Gastroesophageal sphincter (tissue), 3 donors: ENCODE results near the gene VDAC1.

ENCODE experiments used
- CTCF ChIP-seq, 4 experiments: fragments of 200-600 bp in 2 of 4; fragments of 450-650 bp in 2 of 4; sonication (generic) in 1 of 4; IDR thresholded peaks; one replicate each; pipeline ENCODE4 v1.5.1; 2017 to 2019; ENCODE audit warnings: antibody characterized with exemption in 4 of 4, mild to moderate bottlenecking in 2 of 4, moderate library complexity in 2 of 4
- EP300 ChIP-seq: sonication (generic); formaldehyde crosslinking; IDR thresholded peaks from one replicate; pipeline ENCODE4 v1.6.1; 2017; ENCODE audit warnings: antibody characterized with exemption, mild to moderate bottlenecking
- POLR2A ChIP-seq, 2 donors: fragments of 450-650 bp; IDR thresholded peaks; one replicate each; pipeline ENCODE4 v1.6.1; 2017; ENCODE audit warnings: antibody characterized with exemption in 2 of 2, mild to moderate bottlenecking in 2 of 2, moderate library complexity in 1 of 2
- POLR2AphosphoS5 ChIP-seq: sonication (generic); formaldehyde crosslinking; IDR thresholded peaks from one replicate; pipeline ENCODE4 v1.6.1; 2017; ENCODE audit warnings: antibody characterized with exemption

- TF ChIP-seq CTCF (IDR thresholded peaks at IDR 0.05) (no peak), POLR2AphosphoS5 (no peak), POLR2A (IDR thresholded peaks at IDR 0.05) (no peak), EP300 (no peak)
These were observed 70.5 kb downstream of the VDAC1 start for GRCh38 chr5:133934311-133934710.
